Measurements from ENCODE around the gene IDH1. TPM values are rescaled to one million over a fixed set of nuclear protein-coding genes. Genes with fewer than 3 reads are reported as not detected.
"Not testable (repeated sequence)": the region's sequence is repeated elsewhere in the genome, so short reads cannot be mapped to it uniquely, and the experiment has no call there.

The IDH1 gene
- total RNA-seq, 1 experiment from 2014 or later: 66.9 TPM

DNA sequence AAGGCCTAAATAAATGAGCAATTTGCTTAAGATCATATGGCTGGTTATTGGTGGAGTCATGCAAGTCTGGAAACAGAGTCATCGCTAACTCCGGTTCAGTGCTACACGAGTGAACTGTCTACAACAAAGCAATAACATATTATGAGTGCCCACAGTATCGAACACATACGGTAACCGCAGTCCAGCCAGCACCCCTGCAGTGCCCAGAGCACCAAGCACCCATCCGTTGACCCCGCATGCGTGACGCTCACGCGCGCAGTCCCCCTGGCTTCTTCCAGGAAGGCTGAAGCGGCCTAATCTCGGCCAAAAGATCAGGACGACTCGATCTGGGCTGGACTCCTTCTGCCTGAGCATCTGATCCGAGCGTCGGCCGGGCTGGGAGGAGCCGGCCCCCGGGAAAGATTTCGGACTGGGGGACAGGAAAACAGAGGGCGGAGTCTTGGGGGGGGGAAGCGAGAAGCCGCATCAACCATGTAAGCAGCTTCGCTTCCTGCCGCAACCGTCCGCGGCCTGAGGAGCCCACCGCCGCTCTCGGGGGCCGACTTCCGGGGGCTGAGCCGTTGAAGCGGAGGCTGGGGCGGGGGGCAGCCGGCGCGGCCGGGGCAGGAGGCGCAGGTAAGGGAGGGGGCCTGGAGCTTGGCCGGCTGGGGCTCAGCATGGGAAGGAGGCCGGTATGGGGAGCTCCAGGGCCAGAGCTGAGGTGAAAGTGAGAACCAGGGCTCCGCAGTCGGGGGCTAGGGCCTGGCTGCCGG, 11.1 kb upstream of the IDH1 start, which contains the start of gene PIKFYVE:
Gene PIKFYVE (plus strand): TSS at position 455 of the 752 bp plus-strand sequence. CDS start 5,265 bp downstream, outside the sequence.
- in situ Hi-C loops (cut with HindIII; ENCODE audit: low pct_unique_long_range_greater_than_20kb, low sequenced_read_pairs): no loop called here
- DNase-seq (ENCODE audit: low read depth): peak; percentile 99

DNA sequence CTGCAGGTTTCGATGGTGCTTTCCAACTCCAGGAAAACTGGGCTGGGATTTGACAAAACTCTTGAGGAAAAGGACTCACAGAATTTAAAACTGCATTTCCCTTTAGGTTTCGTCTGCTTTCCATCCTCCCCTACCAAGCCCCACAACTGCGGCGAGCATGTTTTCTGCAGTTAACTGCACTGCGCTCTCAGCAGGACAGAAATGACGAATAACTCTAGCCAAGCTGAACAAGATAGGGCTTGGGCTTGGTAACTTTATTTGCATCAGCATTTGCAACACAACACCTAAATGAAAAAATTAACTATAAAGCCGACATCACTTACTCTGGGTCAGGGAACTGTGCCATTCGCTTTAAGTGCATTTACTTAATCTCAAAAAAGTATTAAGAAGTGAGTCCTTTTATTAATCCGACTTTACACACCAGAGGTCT, 10.5 kb upstream of the IDH1 start:
- no peak for DNase-seq (ENCODE audit: low read depth)
- in situ Hi-C loops (cut with HindIII; ENCODE audit: low pct_unique_long_range_greater_than_20kb, low sequenced_read_pairs): no loop called here

DNA sequence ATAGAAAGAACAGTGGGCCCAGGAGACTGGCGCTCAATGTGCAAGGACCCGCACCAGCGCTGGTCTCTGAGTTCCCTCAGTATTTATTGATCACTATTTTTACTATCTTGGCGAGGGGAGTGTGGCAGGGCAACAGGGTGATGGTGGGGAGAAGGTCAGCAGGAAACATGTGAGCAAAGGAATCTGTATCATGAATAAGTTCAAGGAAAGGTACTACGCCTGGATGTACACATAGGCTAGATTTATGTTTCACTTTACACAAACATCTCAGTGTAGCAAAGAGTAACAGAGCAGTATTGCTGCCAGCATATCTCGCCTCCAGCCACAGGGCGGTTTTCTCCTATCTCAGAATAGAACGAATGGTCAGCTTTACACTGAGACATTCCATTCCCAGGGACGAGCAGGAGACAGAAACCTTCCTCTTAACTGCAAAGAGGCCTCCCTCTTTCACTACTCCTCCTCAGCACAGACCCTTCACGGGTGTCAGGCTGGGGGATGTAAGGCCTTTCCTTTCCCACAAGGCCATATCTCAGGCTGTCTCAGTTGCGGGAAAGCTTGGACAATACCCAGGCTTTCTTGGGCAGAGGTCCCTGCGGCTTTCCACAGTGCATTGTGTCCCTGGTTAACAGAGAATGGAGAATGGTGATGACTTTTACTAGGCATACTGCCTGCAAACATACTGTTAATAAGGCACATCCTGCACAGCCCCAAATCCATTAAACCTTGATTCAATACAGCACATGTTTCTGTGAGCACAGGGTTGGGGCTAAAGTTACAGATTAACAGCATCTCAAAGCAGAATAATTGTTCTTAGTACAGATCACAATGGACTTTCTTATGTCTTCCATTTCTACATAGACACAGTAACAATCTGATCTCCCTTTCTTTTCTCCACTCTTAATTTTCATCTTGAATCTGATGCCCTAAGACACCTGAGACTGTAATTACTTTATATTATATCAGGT, 2.3 kb upstream of the IDH1 start:
- in situ Hi-C loops (cut with HindIII; ENCODE audit: low pct_unique_long_range_greater_than_20kb, low sequenced_read_pairs); DNase-seq (ENCODE audit: low read depth): not testable (repeated sequence)

DNA sequence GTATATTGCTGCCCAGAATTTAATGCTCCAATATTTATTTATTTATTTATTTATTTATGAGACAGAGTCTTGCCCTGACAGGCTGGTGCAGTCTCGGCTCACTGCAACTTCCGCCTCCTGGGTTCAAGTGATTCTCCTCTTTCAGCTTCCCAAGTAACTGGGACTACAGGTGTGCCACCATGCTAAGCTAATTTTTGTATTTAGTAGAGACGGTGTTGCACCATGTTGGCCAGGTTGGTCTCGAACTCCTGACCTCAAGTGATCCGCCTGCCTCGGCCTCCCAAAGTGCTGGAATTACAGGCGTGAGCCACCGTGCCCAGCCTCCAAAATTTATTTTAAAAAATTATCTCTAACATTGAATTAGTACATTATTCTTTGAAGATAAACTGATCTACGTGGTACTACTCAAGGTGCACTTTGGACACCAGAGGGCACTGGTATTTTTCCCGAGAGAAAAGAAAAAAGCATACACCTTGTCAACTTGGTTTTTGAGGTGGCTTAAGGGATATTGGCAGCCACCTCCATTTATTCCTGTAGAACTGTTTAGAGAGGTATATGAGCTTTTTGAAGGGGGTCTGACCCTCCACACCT, 1.4 kb upstream of the IDH1 start:
- peak; percentile 19 for DNase-seq (ENCODE audit: low read depth)
- in situ Hi-C loops (cut with HindIII; ENCODE audit: low pct_unique_long_range_greater_than_20kb, low sequenced_read_pairs): no loop called here

DNA sequence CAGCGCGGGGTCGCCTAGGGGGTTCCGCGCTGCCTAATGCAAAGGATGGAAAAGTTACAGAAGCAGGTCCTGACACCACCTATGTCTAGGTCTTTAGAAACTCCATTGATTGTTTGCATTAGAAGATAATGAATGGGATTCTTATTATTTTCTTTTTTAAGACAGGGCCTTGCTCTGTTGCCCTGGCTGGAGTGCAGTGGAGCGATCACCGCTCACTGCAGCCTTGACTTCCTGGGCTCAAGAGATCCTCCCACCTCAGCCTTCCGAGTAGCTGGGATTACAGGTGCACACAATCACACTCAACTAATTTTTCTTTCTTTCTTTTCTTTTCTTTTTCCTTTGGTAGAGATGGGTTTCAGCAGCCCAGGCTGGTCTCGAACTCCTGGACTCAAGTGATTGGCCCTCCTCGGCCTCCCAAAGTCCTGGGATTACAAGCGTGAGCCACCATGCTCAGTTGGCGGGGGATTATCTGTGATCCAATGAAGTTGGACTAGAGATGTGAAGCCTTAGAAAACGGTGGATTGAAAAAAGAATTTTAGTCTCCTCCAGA, 761 bp upstream of the IDH1 start:
- in situ Hi-C loops (cut with HindIII; ENCODE audit: low pct_unique_long_range_greater_than_20kb, low sequenced_read_pairs): no loop called here
- no peak for DNase-seq (ENCODE audit: low read depth)

DNA sequence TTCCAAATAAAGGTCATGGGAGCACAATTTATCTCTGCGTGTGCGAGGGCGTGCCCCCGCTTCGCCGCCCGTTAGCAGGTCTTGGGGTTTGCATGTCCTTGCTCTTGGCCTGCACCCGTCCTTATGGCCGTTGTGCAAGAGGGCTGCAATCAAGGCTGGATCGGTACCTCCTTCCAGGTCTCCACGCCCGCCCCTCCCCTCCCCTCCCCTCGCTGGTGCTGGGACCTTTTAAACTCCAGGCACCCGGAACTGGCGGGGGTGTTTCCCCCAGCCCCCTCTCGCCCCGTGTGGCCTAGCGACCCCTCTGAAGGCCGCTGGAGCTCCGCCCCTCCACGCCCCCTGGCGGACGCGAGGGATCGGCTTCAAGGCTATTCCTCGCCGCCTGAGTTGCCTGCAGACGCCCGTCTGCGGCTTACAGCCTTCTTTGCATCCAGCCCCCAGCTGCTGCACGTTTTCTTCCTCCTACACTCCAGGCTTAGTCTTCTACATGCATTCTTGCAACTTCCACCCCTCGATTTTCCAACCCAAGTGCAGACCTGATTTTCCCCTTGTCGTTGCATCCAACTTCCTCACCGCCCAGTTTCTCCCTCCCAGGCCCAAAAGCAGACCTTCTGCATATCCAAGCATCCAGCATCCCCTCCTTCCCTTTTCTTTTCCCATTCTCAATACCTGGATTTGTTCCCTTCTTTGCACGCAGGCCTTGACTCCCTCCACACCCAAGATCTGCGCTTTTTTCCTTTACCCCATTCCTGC, 577 bp downstream of the IDH1 start:
- peak; percentile 70 for DNase-seq (ENCODE audit: low read depth)
- in situ Hi-C loops (cut with HindIII; ENCODE audit: low pct_unique_long_range_greater_than_20kb, low sequenced_read_pairs): no loop called here

DNA sequence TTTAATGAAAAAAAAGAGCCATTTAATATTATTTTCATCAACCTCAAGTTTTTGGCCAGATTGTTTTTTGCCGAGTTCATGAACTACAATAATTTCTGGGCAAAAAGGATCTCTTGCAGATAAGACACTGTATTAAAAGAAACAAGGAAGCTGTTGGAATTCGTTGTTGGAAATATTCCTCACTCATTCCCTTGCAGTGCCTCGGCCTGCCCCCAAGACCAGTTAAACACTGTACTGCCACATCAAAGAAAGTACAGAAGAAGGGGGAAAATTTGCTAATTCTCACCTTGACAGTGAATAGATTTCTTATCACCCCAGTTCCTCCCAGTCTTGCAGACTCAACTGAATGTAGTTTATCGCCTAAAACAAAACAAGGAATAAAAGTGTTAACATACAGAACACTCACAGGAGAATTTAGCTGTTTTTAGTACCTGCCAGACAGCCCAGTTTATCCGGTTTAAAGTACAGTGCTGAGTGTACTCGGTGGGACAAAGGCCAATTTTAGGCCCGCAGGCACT, 1.2 kb downstream of the IDH1 start:
- in situ Hi-C loops (cut with HindIII; ENCODE audit: low pct_unique_long_range_greater_than_20kb, low sequenced_read_pairs): no loop called here
- DNase-seq (ENCODE audit: low read depth): no peak

DNA sequence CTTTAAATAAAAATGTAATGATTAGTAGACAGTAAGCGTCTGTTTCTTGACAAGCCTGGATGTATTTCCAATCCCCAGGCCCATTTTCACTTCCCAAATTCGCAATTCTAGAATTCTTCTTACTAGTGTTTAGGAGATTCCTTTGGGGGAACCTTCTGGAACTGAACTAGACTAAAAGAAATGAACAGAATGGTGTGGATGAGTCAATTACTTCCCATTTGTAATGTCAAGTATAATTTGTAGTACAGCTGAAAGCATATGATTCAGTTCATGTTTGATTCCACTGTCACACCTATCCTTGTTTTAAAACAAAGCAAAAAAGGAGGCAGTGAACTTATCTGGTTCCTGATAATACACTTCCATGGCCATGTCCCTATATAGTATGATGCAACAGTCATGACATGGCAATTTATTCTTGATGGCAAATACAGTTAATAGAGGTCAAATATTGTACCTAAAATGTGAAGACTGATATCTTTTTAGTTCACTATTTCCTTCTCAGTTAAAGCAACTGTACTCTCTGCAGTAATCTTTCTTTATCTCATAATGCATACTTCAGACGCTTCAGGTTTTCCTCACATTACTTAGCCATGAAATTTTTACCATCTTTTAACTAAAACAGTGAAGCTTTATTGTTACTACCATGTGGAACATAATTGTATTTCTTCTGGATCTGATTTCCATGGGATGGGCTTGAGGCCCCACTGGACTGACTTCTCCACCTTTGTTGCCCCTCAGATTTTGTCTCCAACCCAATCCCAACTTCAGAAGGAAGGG, 2.0 kb downstream of the IDH1 start:
- no peak for DNase-seq (ENCODE audit: low read depth)
- in situ Hi-C loops (cut with HindIII; ENCODE audit: low pct_unique_long_range_greater_than_20kb, low sequenced_read_pairs): no loop called here

DNA sequence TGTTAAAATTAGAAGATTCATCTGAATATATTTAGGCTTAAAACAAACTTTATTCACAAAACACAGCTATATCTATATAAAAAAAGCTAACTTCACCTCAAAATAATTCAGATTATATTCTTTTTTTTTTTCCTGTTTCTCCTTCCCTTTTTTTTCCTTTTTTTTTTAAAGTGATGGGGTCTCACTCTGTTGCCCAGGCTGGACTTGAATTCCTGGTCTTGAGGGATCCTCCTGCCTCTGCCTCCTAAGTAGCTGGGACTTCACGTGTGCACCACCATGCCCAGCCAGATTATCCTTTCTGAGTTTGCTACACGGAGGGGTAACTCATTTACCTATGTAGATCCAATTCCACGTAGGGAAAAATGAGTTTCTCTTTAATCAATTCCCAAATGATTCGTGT, 3.8 kb downstream of the IDH1 start:
- DNase-seq (ENCODE audit: low read depth): no peak
- in situ Hi-C loops (cut with HindIII; ENCODE audit: low pct_unique_long_range_greater_than_20kb, low sequenced_read_pairs): no loop called here

DNA sequence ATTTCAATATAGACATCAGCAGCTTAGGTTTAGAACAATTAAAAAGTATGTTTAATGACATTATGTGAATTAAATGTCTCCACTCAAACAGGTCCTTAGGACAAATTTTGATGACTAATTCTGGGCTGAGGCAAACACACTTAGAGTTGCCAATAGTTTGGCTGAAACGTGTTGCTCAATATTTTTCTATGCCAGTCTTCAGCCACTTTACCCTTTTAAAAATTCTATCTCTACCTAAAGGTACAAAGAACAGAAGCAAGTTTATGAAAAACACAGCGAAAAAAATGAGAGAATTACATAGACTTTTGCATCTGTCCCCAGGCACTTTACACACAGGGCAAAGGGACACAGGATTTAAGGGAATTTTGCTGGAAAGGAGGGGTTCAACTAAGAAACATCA, 4.5 kb downstream of the IDH1 start:
- in situ Hi-C loops (cut with HindIII; ENCODE audit: low pct_unique_long_range_greater_than_20kb, low sequenced_read_pairs): no loop called here

DNA sequence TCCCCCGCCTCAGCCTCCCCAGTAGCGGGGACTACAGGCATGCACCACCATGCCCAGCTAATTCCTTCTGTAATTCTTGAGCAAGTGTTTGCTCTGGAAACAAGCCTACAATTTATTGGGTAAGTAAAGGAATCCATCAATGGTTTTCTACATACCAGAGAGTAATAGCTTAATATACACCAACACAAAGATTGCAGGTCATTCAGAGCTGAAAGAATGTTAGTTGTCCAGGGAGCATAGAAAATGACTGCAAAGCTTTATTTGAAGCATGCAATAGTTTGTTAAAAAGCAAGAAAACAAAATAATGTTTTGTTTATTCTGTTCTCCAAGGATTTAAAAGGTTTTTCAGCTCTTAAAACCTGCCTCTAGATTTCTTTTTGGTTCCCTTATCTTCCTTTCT, 5.6 kb downstream of the IDH1 start:
- DNase-seq (ENCODE audit: low read depth): no peak
- in situ Hi-C loops (cut with HindIII; ENCODE audit: low pct_unique_long_range_greater_than_20kb, low sequenced_read_pairs): no loop called here

More for the DNA sequence above, 4.5 kb downstream of the IDH1 start:
- DNase-seq (ENCODE audit: low read depth): no peak

DNA sequence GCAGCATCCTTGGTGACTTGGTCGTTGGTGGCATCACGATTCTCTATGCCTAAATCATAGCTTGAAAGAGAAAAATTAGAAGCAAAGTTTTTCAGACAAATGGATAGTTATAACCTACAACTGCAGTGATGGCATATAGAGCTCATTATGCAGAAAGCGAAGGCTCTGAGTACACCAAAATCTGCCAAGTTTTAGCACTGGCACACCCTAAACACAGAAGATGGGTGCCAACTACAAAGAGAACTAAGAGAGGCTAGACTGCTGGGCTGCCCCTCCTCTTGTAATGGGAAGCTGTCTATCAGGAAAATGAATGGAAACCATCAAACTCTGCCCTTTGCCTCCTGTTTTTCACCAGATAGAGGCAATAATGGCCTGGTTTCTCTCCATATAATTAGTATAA, 6.3 kb downstream of the IDH1 start:
- in situ Hi-C loops (cut with HindIII; ENCODE audit: low pct_unique_long_range_greater_than_20kb, low sequenced_read_pairs): no loop called here

DNA sequence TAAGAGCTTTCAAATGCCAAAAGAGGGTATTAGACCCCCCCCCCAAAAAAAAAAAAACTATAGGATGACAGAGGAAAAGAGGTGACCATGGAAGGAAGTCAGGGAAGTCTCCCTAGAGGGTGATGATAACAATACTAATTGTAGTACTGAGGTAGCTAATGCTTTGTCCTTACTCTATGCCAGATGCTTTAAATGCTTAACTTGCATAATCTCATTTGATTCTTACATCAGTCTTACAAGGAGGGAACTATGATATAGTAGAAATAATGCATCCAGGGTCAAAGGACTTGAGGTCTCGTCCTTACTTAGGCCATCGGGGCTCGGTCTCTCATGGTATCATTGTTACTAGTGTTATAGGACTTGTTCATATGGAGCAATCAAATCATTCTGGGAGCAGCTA, 9.1 kb downstream of the IDH1 start:
- DNase-seq (ENCODE audit: low read depth): no peak
- in situ Hi-C loops (cut with HindIII; ENCODE audit: low pct_unique_long_range_greater_than_20kb, low sequenced_read_pairs): no loop called here

More for the DNA sequence above, 6.3 kb downstream of the IDH1 start:
- no peak for DNase-seq (ENCODE audit: low read depth)

DNA sequence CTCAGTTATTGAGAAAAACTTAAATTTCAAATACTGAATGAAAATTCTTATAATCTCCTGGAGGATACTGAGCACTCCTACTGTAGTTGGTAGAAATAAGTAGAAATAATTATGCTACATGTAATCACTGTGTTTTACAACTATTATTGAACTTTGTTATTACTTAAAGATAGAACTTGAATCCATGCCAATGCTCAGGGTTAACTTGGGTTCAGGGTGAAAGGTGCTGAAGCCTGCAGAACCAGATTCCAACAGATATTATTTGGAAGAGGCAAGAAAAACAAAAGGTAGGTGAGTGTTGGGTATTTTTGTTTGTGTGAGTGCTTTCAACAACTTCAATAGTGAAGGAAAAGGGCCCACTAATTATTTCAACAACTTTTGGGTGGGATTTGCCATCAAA, 10.4 kb downstream of the IDH1 start:
- in situ Hi-C loops (cut with HindIII; ENCODE audit: low pct_unique_long_range_greater_than_20kb, low sequenced_read_pairs): no loop called here
- DNase-seq (ENCODE audit: low read depth): no peak

DNA sequence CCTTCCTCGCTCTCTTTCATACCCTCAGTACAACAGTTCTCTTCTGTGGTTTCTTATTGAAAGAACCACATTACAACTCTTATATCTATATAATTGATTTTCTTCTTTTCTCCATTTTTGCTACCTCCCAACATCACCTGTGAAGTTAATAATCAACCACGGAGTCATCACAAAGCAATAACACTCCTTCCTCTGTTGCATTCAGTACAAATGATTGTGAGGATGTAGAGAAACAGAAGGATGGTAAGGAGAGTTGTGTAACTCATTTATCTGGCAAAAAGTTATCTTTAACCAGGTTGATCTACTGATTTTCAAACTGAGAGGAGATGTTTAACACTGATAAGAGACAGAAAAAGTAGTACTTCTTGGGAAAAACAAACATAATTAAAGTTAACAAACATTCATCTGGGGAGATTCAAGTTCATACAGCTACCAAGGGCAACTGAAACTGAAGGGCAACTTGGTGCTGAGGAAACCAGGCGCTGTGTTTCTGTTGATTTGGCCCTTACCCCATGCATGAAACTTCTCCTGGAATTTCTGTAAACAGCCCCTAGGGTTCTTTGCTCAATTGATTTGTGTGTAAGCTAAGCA, 14.2 kb downstream of the IDH1 start:
- in situ Hi-C loops (cut with HindIII; ENCODE audit: low pct_unique_long_range_greater_than_20kb, low sequenced_read_pairs): no loop called here
- no peak for DNase-seq (ENCODE audit: low read depth)

DNA sequence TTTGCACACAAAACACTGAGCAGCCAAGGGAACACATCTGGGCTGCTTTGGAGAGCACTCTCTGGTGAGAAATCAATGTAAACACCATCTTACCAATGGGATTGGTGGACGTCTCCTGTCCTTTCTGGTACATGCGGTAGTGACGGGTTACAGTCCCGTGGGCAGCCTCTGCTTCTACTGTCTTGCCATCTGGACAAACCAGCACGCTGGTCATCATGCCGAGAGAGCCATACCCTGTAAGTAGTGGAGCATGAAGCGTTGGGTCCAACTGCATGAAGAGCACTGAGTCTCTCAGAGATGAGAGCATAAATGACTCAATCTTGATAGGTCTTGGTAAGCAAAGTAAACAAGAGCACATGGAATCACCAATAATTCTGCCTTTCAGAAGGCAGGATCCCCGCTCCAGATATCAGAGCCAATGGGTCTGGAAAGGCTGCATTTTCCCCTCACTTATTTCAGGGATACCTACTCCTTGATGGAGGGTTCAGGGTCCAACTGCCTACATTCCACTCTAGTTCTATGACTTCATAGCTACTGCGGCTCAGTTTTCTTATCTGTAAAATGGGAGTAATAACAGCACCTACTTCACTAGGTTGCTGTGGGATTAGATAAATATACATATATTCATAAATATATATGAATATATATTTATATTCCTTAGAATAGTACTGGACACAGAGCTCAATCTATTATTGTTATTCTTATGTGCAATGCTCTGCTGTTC, 14.9 kb downstream of the IDH1 start:
- DNase-seq (ENCODE audit: low read depth): no peak
- in situ Hi-C loops (cut with HindIII; ENCODE audit: low pct_unique_long_range_greater_than_20kb, low sequenced_read_pairs): no loop called here
